Motor neuron (in vitro differentiated cells): ENCODE data around the gene ZNF536. TPM values are rescaled to one million over a fixed set of nuclear protein-coding genes. Genes with fewer than 3 reads are reported as not detected.

Experiments used
- ATAC-seq, 8 experiments: fragments of 200-7000 bp; cut with Tn5 transposase; replicated peaks in 6 of 8; 2 replicates each; pipeline ENCODE4 v1.8.0; 2021; ENCODE audit warnings: mild to moderate bottlenecking in 8 of 8, moderate library complexity in 8 of 8
- H3K27ac ChIP-seq, 2 donors: fragments of 250-450 bp; sonication (Bioruptor Pico); 2 replicates each; pipeline ENCODE4 v1.9.0; 2021; ENCODE audit warnings: antibody characterized with exemption in 2 of 2, mild to moderate bottlenecking in 2 of 2, moderate library complexity in 1 of 2
- H3K4me1 ChIP-seq, 2 donors: fragments of 250-450 bp; sonication (Bioruptor Pico); replicated peaks in 1 of 2; 2 replicates each; pipeline ENCODE4 v1.6.1; 2021; ENCODE audit warnings: antibody characterized with exemption in 2 of 2, mild to moderate bottlenecking in 2 of 2, moderate library complexity in 1 of 2
- H3K4me3 ChIP-seq, 5 donors: fragments of 250-450 bp; sonication (Bioruptor Pico); 2 replicates each; pipeline ENCODE4 v1.9.0; 2021; ENCODE audit warnings: antibody characterized with exemption in 5 of 5, mild to moderate bottlenecking in 5 of 5, moderate library complexity in 4 of 5
- WGBS, 10 experiments: fragments of 450-650 bp; shearing (Covaris generic); methylation state at CpG; one replicate each; pipeline ENCODE4 v1.0.0; 2022; 5-methylcytosine and 5-hydroxymethylcytosine counted together
- in situ Hi-C, 9 experiments: fragments of 400-800 bp; cut with MboI; loops; one replicate each; pipeline ENCODE4 v1.15.0; 2021; ENCODE audit warnings: low sequenced_read_pairs in 9 of 9, low pct_unique_long_range_greater_than_20kb in 2 of 9; ENCODE audit not compliant: unreplicated experiment in 9 of 9
- total RNA-seq, 8 experiments: library from RNA; unstranded; fragments of 300-600 nt; gene quantifications; 2 replicates each; pipeline versions ENCODE4 v1.2.3 to v1.2.4, GENCODE V29; 2022

Gene ZNF536
- total RNA-seq, 8 experiments from 2014 or later = 10.0 to 37.2 (median 25.4) TPM

- no peak for ATAC-seq
- no peak overlapping the region for H3K4me3 ChIP-seq
- H3K27ac ChIP-seq = no peak overlapping the region
- WGBS, 10 experiments = 0 to 93% (median 55%) methylated on average over 2 to 11 of the region's 12 CpGs; no CpG with 5 or more reads in 2 of the 10 experiments
- peaks cover 0 to 2% of the 10 kb centered on the region in 2 donors for H3K4me1 ChIP-seq
- in situ Hi-C loops = no loop called here
Measured at GRCh38 chr19:30498707-30499106, 126.5 kb downstream of the ZNF536 start.

GRCh38 chr19:30504272-30504671 lies 132.1 kb downstream of the ZNF536 start:
- ATAC-seq = no peak
- H3K4me1 ChIP-seq = no peaks in the 10 kb centered on the region
- in situ Hi-C loops = no loop called here
- no peak overlapping the region for H3K4me3 ChIP-seq
- H3K27ac ChIP-seq = no peak overlapping the region

- H3K4me1 ChIP-seq = peaks cover 20 to 31% of the 10 kb centered on the region in 2 donors
- in situ Hi-C loops = no loop called here
- no peak overlapping the region for H3K27ac ChIP-seq
- ATAC-seq = peak in 7 of 8 experiments; percentile 26 to 93 (median 88)
- WGBS, 10 experiments = 9 to 75% (median 49%) methylated on average over 4 to 10 of the region's 10 CpGs
- H3K4me3 ChIP-seq = no peak overlapping the region
Measured at GRCh38 chr19:30512176-30513081, 140.2 kb downstream of the ZNF536 start.

- in situ Hi-C loops = no loop called here
- H3K4me1 ChIP-seq = peaks cover 20 to 31% of the 10 kb centered on the region in 2 donors
- peak in 4 of 8 experiments; percentile 56 to 71 (median 60) for ATAC-seq
- H3K4me3 ChIP-seq = no peak overlapping the region
- peak overlapping the region in 1 of 2 donors; percentile 39 for H3K27ac ChIP-seq
- WGBS, 10 experiments = 0 to 97% (median 76%) methylated on average over 2 to 6 of the region's 6 CpGs
Measured at GRCh38 chr19:30513082-30513411, 140.9 kb downstream of the ZNF536 start.

GRCh38 chr19:30516111-30516510 lies 143.9 kb downstream of the ZNF536 start:
- 60 to 100% (median 91%) methylated on average over 1 to 6 of the region's 6 CpGs for WGBS, 10 experiments
- Histone ChIP-seq H3K4me1 (peaks cover 20 to 30% of the 10 kb centered on the region in 2 donors), H3K27ac (no peak overlapping the region), H3K4me3 (no peak overlapping the region)
- in situ Hi-C loops = no loop called here
- ATAC-seq = no peak

- peaks cover 20 to 26% of the 10 kb centered on the region in 2 donors for H3K4me1 ChIP-seq
- H3K4me3 ChIP-seq = no peak overlapping the region
- no peak overlapping the region for H3K27ac ChIP-seq
- in situ Hi-C loops = no loop called here
- WGBS, 10 experiments = 25 to 100% (median 93%) methylated on average over 1 to 16 of the region's 17 CpGs; no CpG with 5 or more reads in 3 of the 10 experiments
- no peak for ATAC-seq
Measured at GRCh38 chr19:30516531-30516930, 144.3 kb downstream of the ZNF536 start.

- Histone ChIP-seq H3K4me3 (no peak overlapping the region), H3K4me1 (peaks cover 20% of the 10 kb centered on the region in 2 donors), H3K27ac (no peak overlapping the region)
- in situ Hi-C loops = no loop called here
- ATAC-seq = no peak
- 69 to 100% (median 94%) methylated on average over 1 to 4 of the region's 13 CpGs; no CpG with 5 or more reads in 6 of the 10 experiments for WGBS, 10 experiments
Measured at GRCh38 chr19:30518965-30519606, 146.9 kb downstream of the ZNF536 start.

- Histone ChIP-seq H3K27ac (no peak overlapping the region), H3K4me1 (peaks cover 22 to 24% of the 10 kb centered on the region in 2 donors), H3K4me3 (no peak overlapping the region)
- in situ Hi-C loops = no loop called here
- ATAC-seq = no peak
- WGBS, 10 experiments = 40 to 100% (median 98%) methylated on average over 1 to 2 of the region's 3 CpGs; no CpG with 5 or more reads in 4 of the 10 experiments
Measured at GRCh38 chr19:30519607-30520205, 147.5 kb downstream of the ZNF536 start.

GRCh38 chr19:30520735-30521479 lies 148.7 kb downstream of the ZNF536 start:
- Histone ChIP-seq H3K27ac (no peak overlapping the region), H3K4me1 (peaks cover 22 to 28% of the 10 kb centered on the region in 2 donors), H3K4me3 (no peak overlapping the region)
- ATAC-seq = no peak
- in situ Hi-C loops = no loop called here
- 20 to 100% (median 85%) methylated on average over 1 to 5 of the region's 9 CpGs; no CpG with 5 or more reads in 2 of the 10 experiments for WGBS, 10 experiments

- ATAC-seq = no peak
- Histone ChIP-seq H3K4me3 (no peak overlapping the region), H3K4me1 (peaks cover 22 to 30% of the 10 kb centered on the region in 2 donors), H3K27ac (no peak overlapping the region)
- WGBS, 10 experiments = 67% methylated on average over 2 of the region's 3 CpGs; no CpG with 5 or more reads in 9 of the 10 experiments
- in situ Hi-C loops = no loop called here
Measured at GRCh38 chr19:30521937-30522336, 149.8 kb downstream of the ZNF536 start.

GRCh38 chr19:30522341-30522740 lies 150.2 kb downstream of the ZNF536 start:
- H3K27ac ChIP-seq = no peak overlapping the region
- in situ Hi-C loops = no loop called here
- no peak overlapping the region for H3K4me3 ChIP-seq
- 7 to 35% (median 26%) methylated on average over 2 to 4 of the region's 4 CpGs; no CpG with 5 or more reads in 2 of the 10 experiments for WGBS, 10 experiments
- peak in 2 of 8 experiments; percentile 27 to 52 for ATAC-seq
- H3K4me1 ChIP-seq = peaks cover 22 to 30% of the 10 kb centered on the region in 2 donors

- in situ Hi-C loops = no loop called here
- Histone ChIP-seq H3K4me1 (peaks cover 27 to 36% of the 10 kb centered on the region in 2 donors), H3K4me3 (no peak overlapping the region), H3K27ac (no peak overlapping the region)
- 52 to 80% (median 77%) methylated on average over 2 to 7 of the region's 10 CpGs; no CpG with 5 or more reads in 7 of the 10 experiments for WGBS, 10 experiments
- ATAC-seq = peak in 1 of 8 experiments; percentile 42
Measured at GRCh38 chr19:30523791-30524190, 151.6 kb downstream of the ZNF536 start.
